GM23338 (cell line): Measurements from ENCODE around the gene KCNJ6. TPM values are rescaled to one million over a fixed set of nuclear protein-coding genes. Genes with fewer than 3 reads are reported as not detected.

ENCODE experiments used
- ATAC-seq: fragments of 200-7000 bp; cut with Tn5 transposase; 3 replicates; pipeline ENCODE4 v1.9.1; 2020
- DNase-seq: peaks from one replicate; pipeline ENCODE4 v3.0.0-alpha.2; 2015; ENCODE audit warnings: low spot score
- H2AFZ ChIP-seq: fragments of 200-600 bp; sonication (generic); 2 replicates; pipeline ENCODE4 v1.8.0; 2016; ENCODE audit warnings: antibody characterized with exemption, mild to moderate bottlenecking, moderate library complexity
- H3F3A ChIP-seq: fragments of 200-600 bp; sonication (generic); replicated peaks from 2 replicates; pipeline ENCODE4 v1.8.0; 2017; ENCODE audit warnings: antibody characterized with exemption, mixed run types, low read depth
- H3K27ac ChIP-seq: fragments of 200-600 bp; sonication (generic); 2 replicates; pipeline ENCODE4 v1.6.1; 2016; ENCODE audit warnings: low read depth
- H3K27me3 ChIP-seq: fragments of 200-600 bp; sonication (generic); 2 replicates; pipeline ENCODE4 v1.8.0; 2016; ENCODE audit warnings: mild to moderate bottlenecking, mixed run types, moderate library complexity; ENCODE audit not compliant: insufficient read depth
- H3K36me3 ChIP-seq: fragments of 200-600 bp; sonication (generic); 2 replicates; pipeline ENCODE4 v1.8.0; 2016; ENCODE audit warnings: mild to moderate bottlenecking; ENCODE audit not compliant: insufficient read depth
- H3K4me1 ChIP-seq: fragments of 200-600 bp; sonication (generic); 2 replicates; pipeline ENCODE4 v1.8.0; 2016; ENCODE audit warnings: mild to moderate bottlenecking, moderate library complexity; ENCODE audit not compliant: insufficient read depth
- H3K4me2 ChIP-seq: fragments of 200-600 bp; sonication (generic); 2 replicates; pipeline ENCODE4 v1.7.1; 2017; ENCODE audit warnings: mixed run types
- H3K4me3 ChIP-seq: fragments of 200-600 bp; sonication (generic); 2 replicates; pipeline ENCODE4 v1.6.1; 2016; ENCODE audit warnings: mixed run types
- H3K79me2 ChIP-seq: fragments of 200-600 bp; sonication (generic); replicated peaks from 2 replicates; pipeline ENCODE4 v1.8.0; 2017; ENCODE audit warnings: mild to moderate bottlenecking; ENCODE audit not compliant: insufficient read depth
- H3K9me2 ChIP-seq: fragments of 200-600 bp; sonication (generic); 2 replicates; pipeline ENCODE4 v1.8.0; 2017; ENCODE audit not compliant: insufficient read depth
- H4K20me1 ChIP-seq: fragments of 200-600 bp; sonication (generic); replicated peaks from 2 replicates; pipeline ENCODE4 v1.8.0; 2017; ENCODE audit warnings: mild to moderate bottlenecking; ENCODE audit not compliant: insufficient read depth
- H3K27ac Mint-ChIP-seq: 2 replicates; pipeline ENCODE4 v1.8.0; 2020; ENCODE audit warnings: inconsistent platforms, mild to moderate bottlenecking, moderate library complexity, mixed read lengths
- H3K27me3 Mint-ChIP-seq: 3 replicates; pipeline ENCODE4 v1.8.0; 2022; ENCODE audit warnings: low read depth, mild to moderate bottlenecking, moderate library complexity, mixed read lengths, inconsistent platforms; ENCODE audit not compliant: insufficient read depth, poor library complexity
- H3K36me3 Mint-ChIP-seq: 3 replicates; pipeline ENCODE4 v1.8.0; 2021; ENCODE audit warnings: low read depth, mild to moderate bottlenecking, inconsistent platforms, moderate library complexity, mixed read lengths
- H3K4me1 Mint-ChIP-seq: 3 replicates; pipeline ENCODE4 v1.8.0; 2020; ENCODE audit warnings: mild to moderate bottlenecking, inconsistent platforms, mixed read lengths
- H3K4me3 Mint-ChIP-seq: 3 replicates; pipeline ENCODE4 v1.8.0; 2021; ENCODE audit warnings: moderate library complexity, mild to moderate bottlenecking, inconsistent platforms, mixed read lengths
- H3K9me3 Mint-ChIP-seq: 3 replicates; pipeline ENCODE4 v1.8.0; 2020; ENCODE audit warnings: moderate library complexity, mild to moderate bottlenecking, inconsistent platforms, mixed read lengths
- CREB1 ChIP-seq: fragments of 250-450 bp; sonication (Bioruptor Pico); IDR thresholded peaks from 2 replicates; pipeline ENCODE4 v1.5.0; 2020; ENCODE audit warnings: low read depth, mild to moderate bottlenecking, moderate library complexity
- CTCF ChIP-seq, 2 experiments: fragments of 200-600 bp in 1 of 2; sonication (generic) in 1 of 2; conservative IDR thresholded peaks; 2 replicates each; pipeline versions ENCODE4 v1.5.1 to v1.6.1; 2016 to 2017; ENCODE audit warnings: antibody characterized with exemption in 2 of 2, low read depth in 2 of 2, mild to moderate bottlenecking in 2 of 2, moderate library complexity in 1 of 2
- ETS1 ChIP-seq: IDR thresholded peaks from 2 replicates; pipeline ENCODE4 v1.6.1; 2016; ENCODE audit warnings: antibody characterized with exemption
- EZH2 ChIP-seq: fragments of 200-600 bp; sonication (generic); IDR thresholded peaks from one replicate; pipeline ENCODE4 v1.8.0; 2017; ENCODE audit warnings: antibody characterized with exemption, mild to moderate bottlenecking, low read depth; ENCODE audit not compliant: unreplicated experiment
- EZH2phosphoT487 ChIP-seq: fragments of 200-600 bp; sonication (generic); IDR thresholded peaks from one replicate; pipeline ENCODE4 v1.8.1; 2018; ENCODE audit warnings: antibody characterized with exemption; ENCODE audit not compliant: unreplicated experiment
- JUNB ChIP-seq: IDR thresholded peaks from one replicate; pipeline ENCODE4 v1.6.1; 2016; ENCODE audit warnings: antibody characterized with exemption; ENCODE audit not compliant: unreplicated experiment
- NANOG ChIP-seq: IDR thresholded peaks from 2 replicates; pipeline ENCODE4 v1.6.1; 2016; ENCODE audit warnings: antibody characterized with exemption, borderline replicate concordance
- POLR2AphosphoS5 ChIP-seq: IDR thresholded peaks from 2 replicates; pipeline ENCODE4 v1.6.1; 2016; ENCODE audit warnings: antibody characterized with exemption, low read depth
- STAT1 ChIP-seq: IDR thresholded peaks from one replicate; pipeline ENCODE4 v1.6.1; 2016; ENCODE audit warnings: antibody characterized with exemption; ENCODE audit not compliant: unreplicated experiment
- ZNF114 ChIP-seq: fragments of 250-450 bp; sonication (Bioruptor Pico); IDR thresholded peaks from 2 replicates; pipeline ENCODE4 v1.5.0; 2020; ENCODE audit warnings: mild to moderate bottlenecking, moderate library complexity
- ZNF331 ChIP-seq: fragments of 250-450 bp; sonication (Bioruptor Pico); IDR thresholded peaks from 2 replicates; pipeline ENCODE4 v1.5.0; 2020; ENCODE audit warnings: low read depth, mild to moderate bottlenecking, moderate library complexity
- ZNF462 ChIP-seq: fragments of 250-450 bp; sonication (Bioruptor Pico); IDR thresholded peaks from 2 replicates; pipeline ENCODE4 v1.5.0; 2020; ENCODE audit warnings: mild to moderate bottlenecking, moderate library complexity
- polyA plus RNA-seq: library from polyadenylated mRNA; unstranded; fragments of >200 nt; fragmentation: Nextera tagmentation; extraction: Ambion mirVana; gene quantifications from 2 replicates; pipeline ENCODE4 v1.2.1, GENCODE V29; 2016
- total RNA-seq: library from RNA; depleted of rRNA; stranded (reverse); fragments of >200 nt; shearing (Covaris generic); gene quantifications from 2 replicates; pipeline ENCODE4 v1.2.3, GENCODE V29; 2014

KCNJ6 gene
- total and polyA plus RNA-seq, 2 experiments from 2014 or later, result 0.48 to 0.52 TPM

GRCh38 chr21:37737996-37738395 is 178.3 kb downstream of the KCNJ6 start:
- Histone ChIP-seq H3F3A (no peaks in the 10 kb centered on the region), H3K79me2 (no peaks in the 10 kb centered on the region), H2AFZ (no peak overlapping the region), H3K4me3 (no peak overlapping the region), H3K36me3 (no peaks in the 10 kb centered on the region), H3K27me3 (no peaks in the 10 kb centered on the region), H3K9me2 (peaks cover 15% of the 10 kb centered on the region), H3K4me1 (0 out of 2 replicates have a peak, but pooled peaks cover 5% of the 10 kb centered on the region), H3K27ac (no peak overlapping the region), H4K20me1 (no peaks in the 10 kb centered on the region), H3K4me2 (no peak overlapping the region)
- ATAC-seq (no peak), DNase-seq (no peak)
- peaks cover 8% of the 10 kb centered on the region for H3K4me1 Mint-ChIP-seq
- no peaks in the 10 kb centered on the region for H3K36me3 Mint-ChIP-seq
- H3K9me3 Mint-ChIP-seq, result no peaks in the 10 kb centered on the region
- TF ChIP-seq ZNF462 (CRISPR knock-in tag) (no peak), ETS1 (no peak), EZH2 (no peak)
- no peak overlapping the region for H3K27ac Mint-ChIP-seq
- H3K4me3 Mint-ChIP-seq, result no peak overlapping the region
- peaks cover 5% of the 10 kb centered on the region for H3K27me3 Mint-ChIP-seq

GRCh38 chr21:37737507-37737906 is 178.8 kb downstream of the KCNJ6 start:
- H3K27ac ChIP-seq, result no peak overlapping the region
- DNase-seq (no peak), ATAC-seq (no peak)
- no peak overlapping the region for H3K4me2 ChIP-seq
- H3K79me2 ChIP-seq, result no peaks in the 10 kb centered on the region
- H4K20me1 ChIP-seq, result no peaks in the 10 kb centered on the region
- no peak overlapping the region for H3K4me3 Mint-ChIP-seq
- H3K36me3 Mint-ChIP-seq, result no peaks in the 10 kb centered on the region
- no peaks in the 10 kb centered on the region for H3F3A ChIP-seq
- no peaks in the 10 kb centered on the region for H3K36me3 ChIP-seq
- no peak overlapping the region for H3K27ac Mint-ChIP-seq
- peaks cover 15% of the 10 kb centered on the region for H3K9me2 ChIP-seq
- H3K27me3 ChIP-seq, result no peaks in the 10 kb centered on the region
- 0 out of 2 replicates have a peak, but pooled peaks cover 5% of the 10 kb centered on the region for H3K4me1 ChIP-seq
- H3K4me1 Mint-ChIP-seq, result peaks cover 8% of the 10 kb centered on the region
- no peaks in the 10 kb centered on the region for H3K9me3 Mint-ChIP-seq
- H3K4me3 ChIP-seq, result no peak overlapping the region
- peaks cover 5% of the 10 kb centered on the region for H3K27me3 Mint-ChIP-seq
- peak overlapping the region; percentile 52; the same call in 1 of the 2 replicates for H2AFZ ChIP-seq
- no peak for TF ChIP-seq ZNF331 (CRISPR knock-in tag)
- TF ChIP-seq CREB1 (CRISPR knock-in tag), result no peak
- no peak for TF ChIP-seq EZH2phosphoT487
- TF ChIP-seq STAT1, result no peak
- no peak for TF ChIP-seq NANOG
- TF ChIP-seq POLR2AphosphoS5, result no peak
- no peak for TF ChIP-seq EZH2
- no peak for TF ChIP-seq ZNF114 (CRISPR knock-in tag)
- TF ChIP-seq CTCF (conservative IDR thresholded peaks at IDR 0.05; ENCODE audit: low read depth in 2 of 2), result no peak
- no peak for TF ChIP-seq JUNB
